D341Med (cell line): ENCODE measurements around the gene TTC39C.
"Not testable (repeated sequence)": the region's sequence is repeated elsewhere in the genome, so short reads cannot be mapped to it uniquely, and the experiment has no call there.

Experiments used
- DNase-seq: peaks from one replicate; pipeline ENCODE4 v3.0.0; 2012; ENCODE audit warnings: low spot score

TTC39C gene

GRCh38 chr18:24130494-24130893, 115.9 kb downstream of the TTC39C start:
- no peak for DNase-seq

- no peak for DNase-seq
Measured at GRCh38 chr18:24136967-24137373, 122.4 kb downstream of the TTC39C start.

DNA sequence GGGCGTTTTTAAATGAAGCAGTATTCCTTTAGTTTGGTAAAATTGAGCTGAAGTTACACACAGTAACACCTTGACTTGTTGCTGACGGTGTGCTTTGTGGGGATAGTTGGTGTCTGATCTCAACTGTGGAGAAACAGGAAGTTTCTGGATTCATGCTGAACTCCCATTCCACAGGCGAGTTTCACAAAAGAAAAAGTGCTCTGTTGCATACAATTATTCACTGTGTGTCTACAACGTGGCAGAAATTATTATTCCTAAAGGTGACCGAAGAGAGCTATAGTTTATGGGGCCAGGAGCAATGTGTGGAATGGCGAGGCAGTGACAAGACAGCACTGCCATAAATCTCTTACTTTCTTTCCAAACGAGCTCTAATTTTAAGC, 123.8 kb downstream of the TTC39C start:
- no peak for DNase-seq

DNA sequence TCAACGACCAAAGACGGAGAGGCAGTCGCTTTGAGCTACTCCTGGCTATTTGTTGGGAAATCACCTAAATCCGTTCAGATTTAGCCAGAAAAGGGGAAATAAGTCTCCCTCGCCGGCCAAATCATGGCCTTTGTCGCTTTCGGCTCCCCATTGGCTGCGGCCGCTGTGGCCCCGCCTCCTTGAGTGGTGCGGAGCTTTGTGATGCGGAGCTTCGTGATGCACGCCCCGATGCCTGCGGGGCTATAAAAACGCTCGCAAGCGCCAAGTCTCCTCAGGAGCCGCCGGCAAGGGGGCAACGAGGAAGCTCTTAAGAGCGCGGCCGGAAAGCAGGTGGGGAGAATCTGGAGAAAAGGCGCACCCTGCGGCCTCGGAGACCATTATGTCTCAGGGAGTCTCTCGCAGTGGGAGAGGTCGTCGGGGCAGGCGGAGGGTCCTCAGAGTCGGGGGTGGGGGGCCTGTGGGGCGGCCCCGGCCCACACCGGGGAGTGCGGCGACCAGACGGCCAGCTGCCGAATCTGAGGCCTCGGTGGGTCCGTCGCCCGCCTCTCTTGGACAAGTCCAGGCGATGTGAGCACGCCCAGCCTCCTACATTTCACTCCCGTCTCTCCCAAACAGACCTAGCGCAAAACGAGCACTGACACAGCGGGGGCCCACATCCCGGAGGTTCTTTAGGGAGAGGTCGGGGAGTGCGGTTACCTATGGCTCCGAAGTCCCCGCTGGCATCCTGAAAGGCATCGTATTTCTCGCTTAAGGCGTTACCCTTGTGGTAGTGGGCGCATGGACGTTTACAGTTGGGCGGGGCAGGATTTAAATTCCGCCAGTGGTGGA, 124.4 kb downstream of the TTC39C start, which contains the start of gene CABYR:
Gene CABYR, plus strand, starts transcription at position 274 of the 828 bp plus-strand sequence. CDS start 4,053 bp downstream, outside the sequence.
- DNase-seq, result peak; percentile 51

DNA sequence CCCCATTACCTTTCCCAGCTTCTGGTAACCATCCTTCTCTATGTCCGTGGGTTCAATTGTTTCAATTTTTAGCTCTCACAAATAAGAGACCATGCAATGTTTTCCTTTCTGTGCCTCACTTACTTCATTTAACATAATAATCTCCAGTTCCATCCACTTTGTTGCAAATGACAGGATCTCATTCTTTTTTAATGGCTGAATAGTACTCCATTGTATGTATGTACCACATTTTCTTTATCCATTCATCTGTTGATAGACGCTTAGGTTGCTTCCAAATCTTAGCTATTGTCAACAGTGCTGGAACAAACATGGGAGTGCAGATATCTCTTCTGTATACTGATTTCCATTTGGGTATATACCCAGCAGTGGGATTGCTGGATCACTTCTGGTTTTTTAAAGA, 126.1 kb downstream of the TTC39C start:
- DNase-seq, result no peak

GRCh38 chr18:24142376-24142775, 127.8 kb downstream of the TTC39C start:
- no peak for DNase-seq

DNA sequence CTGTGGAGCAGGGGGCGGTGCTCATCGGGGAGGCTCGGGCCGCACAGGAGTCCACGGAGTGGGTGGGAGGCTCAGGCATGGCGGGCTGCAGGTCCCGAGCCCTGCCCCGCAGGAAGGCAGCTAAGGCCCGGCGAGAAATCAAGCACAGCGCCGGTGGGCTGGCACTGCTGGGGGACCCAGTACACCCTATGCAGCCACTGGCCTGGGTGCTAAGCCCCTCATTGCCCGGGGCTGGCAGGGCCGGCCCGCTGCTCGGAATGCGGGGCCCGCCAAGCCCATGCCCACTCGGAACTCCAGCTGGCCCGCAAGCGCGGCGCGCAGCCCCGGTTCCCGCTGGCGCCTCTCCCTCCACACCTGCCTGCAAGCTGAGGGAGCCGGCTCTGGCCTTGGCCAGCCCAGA, 135.0 kb downstream of the TTC39C start:
- DNase-seq, result not testable (repeated sequence)

DNA sequence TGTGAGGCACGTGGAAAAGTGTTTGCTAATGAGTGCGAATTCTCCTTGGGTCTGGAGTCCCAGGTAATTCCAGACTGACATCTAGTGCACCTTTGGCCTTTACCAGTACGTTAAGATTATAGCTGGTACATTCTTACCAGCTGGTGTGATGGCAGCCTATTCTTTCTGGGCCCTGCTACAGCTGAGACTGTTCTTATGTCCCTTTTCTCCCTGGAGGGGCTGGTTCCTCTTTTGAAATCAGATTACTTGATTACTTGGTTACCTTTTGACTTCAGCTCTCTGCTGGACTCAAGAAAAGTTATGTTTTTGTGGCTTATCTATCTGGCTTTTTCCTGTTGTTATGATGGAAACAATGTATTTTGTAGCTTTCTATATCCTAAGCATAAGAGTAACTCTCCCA, 138.8 kb downstream of the TTC39C start:
- no peak for DNase-seq

DNA sequence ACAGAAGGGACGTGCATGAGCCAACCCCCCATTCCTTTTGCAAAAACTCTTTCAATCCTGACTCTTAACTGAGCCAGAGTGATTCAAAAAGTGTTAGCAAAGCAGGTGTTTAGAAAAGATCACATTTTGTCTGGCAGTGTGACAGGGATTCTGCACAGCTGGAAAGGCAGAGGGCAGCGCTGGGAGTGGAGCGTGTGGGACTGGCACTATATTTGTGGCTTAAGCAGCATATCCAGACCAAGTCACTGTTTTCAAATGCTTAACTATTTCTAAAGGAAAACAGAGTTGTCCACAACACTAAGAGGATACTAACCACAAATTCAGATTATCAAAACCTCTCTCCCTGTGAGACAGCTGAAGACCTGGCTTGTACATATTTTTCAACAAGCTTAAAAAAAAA, 143.3 kb downstream of the TTC39C start:
- no peak for DNase-seq

DNA sequence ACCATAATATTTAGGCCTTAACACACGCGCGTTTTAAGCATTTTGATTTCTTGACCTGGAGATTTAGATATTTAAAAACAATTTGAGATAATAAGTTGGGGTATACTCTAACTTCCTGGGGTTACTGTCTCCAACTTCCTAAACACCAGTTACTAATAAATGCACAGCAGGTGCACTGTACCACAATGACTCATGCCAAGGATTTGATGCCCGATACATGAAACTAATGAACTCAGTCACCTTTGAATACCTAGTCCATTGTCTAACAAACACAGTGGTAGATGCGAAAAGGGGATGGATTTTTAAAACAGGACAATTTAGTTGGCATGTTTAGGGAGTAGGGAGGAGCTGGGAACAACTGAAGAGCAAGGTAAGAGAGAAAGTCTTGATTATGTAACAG, 145.5 kb downstream of the TTC39C start:
- DNase-seq, result no peak

DNA sequence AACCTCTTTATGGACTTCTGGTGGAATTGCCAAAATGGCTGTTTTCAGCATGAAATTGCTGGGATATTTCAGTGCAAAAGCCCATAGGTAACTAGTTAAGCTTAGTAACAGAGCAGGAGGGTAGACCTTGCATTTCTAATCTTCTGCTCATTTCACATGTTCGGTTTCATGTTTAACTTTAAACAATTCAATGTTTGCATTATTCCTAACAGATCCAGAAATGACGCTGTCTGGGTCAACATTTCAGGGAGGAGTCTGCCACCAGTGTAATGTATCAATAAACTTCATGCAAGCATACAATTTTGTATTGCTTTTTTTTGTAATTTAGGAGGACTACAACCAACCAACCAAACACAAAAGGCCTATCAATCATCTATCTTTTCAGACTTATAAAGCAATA, 146.8 kb downstream of the TTC39C start:
- DNase-seq, result no peak

- no peak for DNase-seq
Measured at GRCh38 chr18:24168496-24168895, 153.9 kb downstream of the TTC39C start.

DNA sequence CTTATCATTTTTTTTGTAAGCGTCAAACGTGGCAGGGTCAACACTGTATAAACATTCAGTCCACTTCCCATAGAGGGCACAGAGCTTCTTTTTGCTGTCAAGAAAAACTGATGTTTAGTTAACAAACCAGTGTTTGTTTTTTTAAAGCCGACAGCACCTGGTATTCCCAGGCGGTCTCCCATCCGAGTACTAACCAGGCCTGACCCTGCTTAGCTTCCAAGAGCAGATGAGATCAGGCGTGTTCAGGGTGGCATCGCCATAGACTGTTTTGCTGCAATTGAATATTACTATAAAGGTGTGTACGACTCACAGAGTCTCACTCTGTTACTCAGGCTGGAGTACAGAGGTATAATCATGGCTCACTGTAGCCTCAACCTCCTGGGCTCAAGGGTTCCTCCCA, 155.8 kb downstream of the TTC39C start:
- no peak for DNase-seq

DNA sequence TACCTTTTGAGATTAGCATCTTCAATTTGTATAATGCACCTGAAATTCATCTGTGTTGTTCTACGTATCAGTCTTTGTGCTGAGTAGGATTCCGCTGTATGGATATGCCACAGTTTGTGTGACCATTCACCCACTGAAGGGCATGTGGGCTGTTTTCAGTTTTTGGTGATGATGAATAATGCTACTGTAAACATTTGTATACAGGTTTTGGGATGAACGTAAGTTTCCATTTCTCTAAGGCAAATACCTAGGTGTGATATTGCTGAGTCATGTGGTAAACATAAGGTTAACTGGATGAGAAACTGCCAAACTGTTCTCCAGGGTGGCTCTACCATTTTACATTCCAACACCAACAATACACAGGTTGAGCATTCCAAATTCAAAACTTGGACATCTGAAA, 159.4 kb downstream of the TTC39C start:
- no peak for DNase-seq

DNA sequence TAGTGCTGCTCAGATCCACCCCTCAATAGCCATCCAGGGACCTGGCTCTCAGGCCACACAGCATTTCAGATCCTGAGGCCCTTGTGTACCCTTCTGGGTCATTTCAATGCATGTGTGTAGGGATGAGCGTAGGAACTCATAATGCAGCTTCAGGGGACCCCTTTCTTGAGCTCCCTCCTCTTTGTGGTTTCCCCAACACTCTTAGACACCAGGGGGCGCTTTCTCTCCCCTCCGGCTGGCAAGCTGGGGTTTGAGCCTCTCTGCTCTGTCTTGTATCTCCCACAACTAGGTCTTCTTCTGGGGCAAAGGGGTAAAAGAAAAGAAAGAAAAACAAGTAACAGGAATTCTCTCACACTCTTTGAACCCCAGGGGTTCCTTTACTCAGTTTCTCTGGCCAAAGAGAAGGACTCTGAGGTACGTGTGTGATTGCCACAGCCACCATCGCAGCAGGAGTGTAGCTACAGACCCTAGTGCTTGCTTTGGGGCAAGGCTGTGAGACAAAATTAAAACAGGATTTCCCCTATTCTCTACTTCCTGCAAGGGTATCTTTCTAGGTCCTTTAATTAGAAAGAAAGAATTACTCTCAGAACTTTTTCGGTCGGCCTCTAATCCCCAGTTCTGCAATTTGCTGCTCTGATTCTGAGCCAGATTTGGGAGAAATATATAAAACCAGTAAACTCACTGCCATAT, 162.3 kb downstream of the TTC39C start:
- peak; percentile 88 for DNase-seq

- no peak for DNase-seq
Measured at GRCh38 chr18:24177499-24178133, 163.1 kb downstream of the TTC39C start.

GRCh38 chr18:24180048-24180447, 165.5 kb downstream of the TTC39C start:
- no peak for DNase-seq

- DNase-seq, result no peak
Measured at GRCh38 chr18:24181806-24182205, 167.3 kb downstream of the TTC39C start.
